Astrocyte of the cerebellum (primary cell): ENCODE measurements around the gene PDZK1IP1.
"Not testable (repeated sequence)": the region's sequence is repeated elsewhere in the genome, so short reads cannot be mapped to it uniquely, and the experiment has no call there.

Experiments
- DNase-seq: peaks from one replicate; pipeline ENCODE4 v3.0.0-alpha.2; 2011; ENCODE audit warnings: low read depth
- H3K4me3 ChIP-seq: 2 replicates; pipeline ENCODE4 v1.5.1; 2011; ENCODE audit warnings: mild to moderate bottlenecking, low read depth, low read length, moderate library complexity
- CTCF ChIP-seq: IDR thresholded peaks from 2 replicates; pipeline ENCODE4 v1.5.1; 2012; ENCODE audit warnings: low read length, low read depth, moderate library complexity, mild to moderate bottlenecking; ENCODE audit errors: missing control alignments
- in situ Hi-C: cut with HindIII; loops from 2 replicates; pipeline ENCODE4 v1.10.0; 2017; ENCODE audit warnings: low sequenced_read_pairs

Gene PDZK1IP1

GRCh38 chr1:47209091-47209490, 19.3 kb upstream of the PDZK1IP1 start:
- no peak for DNase-seq
- H3K4me3 ChIP-seq: no peak overlapping the region
- in situ Hi-C loops: no loop called here
- no peak for TF ChIP-seq CTCF

GRCh38 chr1:47208374-47208850, 18.6 kb upstream of the PDZK1IP1 start:
- TF ChIP-seq CTCF: no peak
- in situ Hi-C loops: no loop called here

GRCh38 chr1:47207803-47208373, 18.1 kb upstream of the PDZK1IP1 start:
- in situ Hi-C loops: no loop called here
- no peak for TF ChIP-seq CTCF
- DNase-seq: no peak
- H3K4me3 ChIP-seq: no peak overlapping the region

More at GRCh38 chr1:47208374-47208850, 18.6 kb upstream of the PDZK1IP1 start:
- DNase-seq: no peak
- no peak overlapping the region for H3K4me3 ChIP-seq

GRCh38 chr1:47205918-47206317, 16.1 kb upstream of the PDZK1IP1 start:
- DNase-seq: no peak
- TF ChIP-seq CTCF: no peak
- no peak overlapping the region for H3K4me3 ChIP-seq
- in situ Hi-C loops: no loop called here

GRCh38 chr1:47203504-47203903, 13.7 kb upstream of the PDZK1IP1 start:
- DNase-seq, in situ Hi-C loops, H3K4me3 ChIP-seq: not testable (repeated sequence)

- TF ChIP-seq CTCF: no peak
- in situ Hi-C loops: no loop called here
- DNase-seq: no peak
- no peak overlapping the region for H3K4me3 ChIP-seq
Measured at GRCh38 chr1:47201179-47201578, 11.3 kb upstream of the PDZK1IP1 start.

- no peak for DNase-seq
- H3K4me3 ChIP-seq: no peak overlapping the region
- no peak for TF ChIP-seq CTCF
- in situ Hi-C loops: no loop called here
Measured at GRCh38 chr1:47198214-47198613, 8.4 kb upstream of the PDZK1IP1 start.
